GM23338 (cell line): ENCODE results near the gene NTM. TPM values are rescaled to one million over a fixed set of nuclear protein-coding genes. Genes with fewer than 3 reads are reported as not detected.
"Not testable (repeated sequence)": the region's sequence is repeated elsewhere in the genome, so short reads cannot be mapped to it uniquely, and the experiment has no call there.

Experiments
- ATAC-seq: fragments of 200-7000 bp; cut with Tn5 transposase; 3 replicates; pipeline ENCODE4 v1.9.1; 2020
- DNase-seq: peaks from one replicate; pipeline ENCODE4 v3.0.0-alpha.2; 2015; ENCODE audit warnings: low spot score
- H2AFZ ChIP-seq: fragments of 200-600 bp; sonication (generic); 2 replicates; pipeline ENCODE4 v1.8.0; 2016; ENCODE audit warnings: antibody characterized with exemption, mild to moderate bottlenecking, moderate library complexity
- H3F3A ChIP-seq: fragments of 200-600 bp; sonication (generic); replicated peaks from 2 replicates; pipeline ENCODE4 v1.8.0; 2017; ENCODE audit warnings: antibody characterized with exemption, mixed run types, low read depth
- H3K27ac ChIP-seq: fragments of 200-600 bp; sonication (generic); 2 replicates; pipeline ENCODE4 v1.6.1; 2016; ENCODE audit warnings: low read depth
- H3K27me3 ChIP-seq: fragments of 200-600 bp; sonication (generic); 2 replicates; pipeline ENCODE4 v1.8.0; 2016; ENCODE audit warnings: mild to moderate bottlenecking, mixed run types, moderate library complexity; ENCODE audit not compliant: insufficient read depth
- H3K36me3 ChIP-seq: fragments of 200-600 bp; sonication (generic); 2 replicates; pipeline ENCODE4 v1.8.0; 2016; ENCODE audit warnings: mild to moderate bottlenecking; ENCODE audit not compliant: insufficient read depth
- H3K4me1 ChIP-seq: fragments of 200-600 bp; sonication (generic); 2 replicates; pipeline ENCODE4 v1.8.0; 2016; ENCODE audit warnings: mild to moderate bottlenecking, moderate library complexity; ENCODE audit not compliant: insufficient read depth
- H3K4me2 ChIP-seq: fragments of 200-600 bp; sonication (generic); 2 replicates; pipeline ENCODE4 v1.7.1; 2017; ENCODE audit warnings: mixed run types
- H3K4me3 ChIP-seq: fragments of 200-600 bp; sonication (generic); 2 replicates; pipeline ENCODE4 v1.6.1; 2016; ENCODE audit warnings: mixed run types
- H3K79me2 ChIP-seq: fragments of 200-600 bp; sonication (generic); replicated peaks from 2 replicates; pipeline ENCODE4 v1.8.0; 2017; ENCODE audit warnings: mild to moderate bottlenecking; ENCODE audit not compliant: insufficient read depth
- H3K9me2 ChIP-seq: fragments of 200-600 bp; sonication (generic); 2 replicates; pipeline ENCODE4 v1.8.0; 2017; ENCODE audit not compliant: insufficient read depth
- H4K20me1 ChIP-seq: fragments of 200-600 bp; sonication (generic); replicated peaks from 2 replicates; pipeline ENCODE4 v1.8.0; 2017; ENCODE audit warnings: mild to moderate bottlenecking; ENCODE audit not compliant: insufficient read depth
- H3K27ac Mint-ChIP-seq: 2 replicates; pipeline ENCODE4 v1.8.0; 2020; ENCODE audit warnings: inconsistent platforms, mild to moderate bottlenecking, moderate library complexity, mixed read lengths
- H3K27me3 Mint-ChIP-seq: 3 replicates; pipeline ENCODE4 v1.8.0; 2022; ENCODE audit warnings: low read depth, mild to moderate bottlenecking, moderate library complexity, mixed read lengths, inconsistent platforms; ENCODE audit not compliant: insufficient read depth, poor library complexity
- H3K36me3 Mint-ChIP-seq: 3 replicates; pipeline ENCODE4 v1.8.0; 2021; ENCODE audit warnings: low read depth, mild to moderate bottlenecking, inconsistent platforms, moderate library complexity, mixed read lengths
- H3K4me1 Mint-ChIP-seq: 3 replicates; pipeline ENCODE4 v1.8.0; 2020; ENCODE audit warnings: mild to moderate bottlenecking, inconsistent platforms, mixed read lengths
- H3K4me3 Mint-ChIP-seq: 3 replicates; pipeline ENCODE4 v1.8.0; 2021; ENCODE audit warnings: moderate library complexity, mild to moderate bottlenecking, inconsistent platforms, mixed read lengths
- H3K9me3 Mint-ChIP-seq: 3 replicates; pipeline ENCODE4 v1.8.0; 2020; ENCODE audit warnings: moderate library complexity, mild to moderate bottlenecking, inconsistent platforms, mixed read lengths
- CREB1 ChIP-seq: fragments of 250-450 bp; sonication (Bioruptor Pico); IDR thresholded peaks from 2 replicates; pipeline ENCODE4 v1.5.0; 2020; ENCODE audit warnings: low read depth, mild to moderate bottlenecking, moderate library complexity
- EZH2 ChIP-seq: fragments of 200-600 bp; sonication (generic); IDR thresholded peaks from one replicate; pipeline ENCODE4 v1.8.0; 2017; ENCODE audit warnings: antibody characterized with exemption, mild to moderate bottlenecking, low read depth; ENCODE audit not compliant: unreplicated experiment
- EZH2phosphoT487 ChIP-seq: fragments of 200-600 bp; sonication (generic); IDR thresholded peaks from one replicate; pipeline ENCODE4 v1.8.1; 2018; ENCODE audit warnings: antibody characterized with exemption; ENCODE audit not compliant: unreplicated experiment
- JUNB ChIP-seq: IDR thresholded peaks from one replicate; pipeline ENCODE4 v1.6.1; 2016; ENCODE audit warnings: antibody characterized with exemption; ENCODE audit not compliant: unreplicated experiment
- NANOG ChIP-seq: IDR thresholded peaks from 2 replicates; pipeline ENCODE4 v1.6.1; 2016; ENCODE audit warnings: antibody characterized with exemption, borderline replicate concordance
- ZNF114 ChIP-seq: fragments of 250-450 bp; sonication (Bioruptor Pico); IDR thresholded peaks from 2 replicates; pipeline ENCODE4 v1.5.0; 2020; ENCODE audit warnings: mild to moderate bottlenecking, moderate library complexity
- ZNF331 ChIP-seq: fragments of 250-450 bp; sonication (Bioruptor Pico); IDR thresholded peaks from 2 replicates; pipeline ENCODE4 v1.5.0; 2020; ENCODE audit warnings: low read depth, mild to moderate bottlenecking, moderate library complexity
- polyA plus RNA-seq: library from polyadenylated mRNA; unstranded; fragments of >200 nt; fragmentation: Nextera tagmentation; extraction: Ambion mirVana; gene quantifications from 2 replicates; pipeline ENCODE4 v1.2.1, GENCODE V29; 2016
- total RNA-seq: library from RNA; depleted of rRNA; stranded (reverse); fragments of >200 nt; shearing (Covaris generic); gene quantifications from 2 replicates; pipeline ENCODE4 v1.2.3, GENCODE V29; 2014
- TF ChIP-seq, protein P1 (sequence below): fragments of 250-450 bp; sonication (Bioruptor Pico); IDR thresholded peaks from 2 replicates; pipeline ENCODE4 v1.5.0; 2020; ENCODE audit warnings: mild to moderate bottlenecking, moderate library complexity
- TF ChIP-seq, protein P2 (sequence below): IDR thresholded peaks from 2 replicates; pipeline ENCODE4 v1.6.1; 2016; ENCODE audit warnings: antibody characterized with exemption

The NTM gene
- total and polyA plus RNA-seq, 2 experiments from 2014 or later: 10.6 to 14.6 TPM

DNA sequence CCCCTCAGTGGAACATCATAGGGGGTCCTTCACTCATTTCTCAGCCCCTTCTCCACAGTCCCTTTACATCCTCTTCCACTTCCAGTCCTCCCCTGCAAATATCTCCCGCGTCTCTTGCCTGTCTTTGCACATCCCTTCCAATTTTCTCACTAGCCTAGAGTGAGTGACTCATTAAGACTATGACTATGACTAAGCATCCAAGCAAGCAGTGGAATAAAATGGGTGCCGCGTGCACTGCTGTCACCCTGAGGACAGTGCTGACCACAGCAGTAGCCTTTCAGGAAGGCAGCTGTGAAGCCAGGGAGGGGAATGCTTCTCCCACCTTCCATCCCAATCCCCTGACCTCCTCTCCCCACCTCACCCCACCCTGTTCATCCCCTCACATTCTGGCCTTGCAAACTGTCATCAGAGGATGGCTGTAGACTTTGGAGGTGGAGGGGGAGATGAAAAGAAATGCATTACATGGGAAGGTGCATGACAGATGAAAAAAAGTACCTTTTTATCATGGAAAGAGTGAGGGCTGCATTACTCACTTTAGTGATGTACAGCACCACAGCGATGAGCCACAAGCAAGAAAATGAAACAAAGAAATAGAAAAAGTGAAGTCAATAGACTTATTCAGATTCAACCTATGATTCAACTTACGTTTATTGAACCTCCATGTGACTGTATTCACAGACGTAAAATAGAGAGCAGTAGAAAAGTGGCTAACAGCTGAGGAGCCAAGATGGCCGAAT lies 948.2 kb downstream of the NTM start:
- Mint-ChIP-seq H3K4me3 (no peak overlapping the region), H3K27ac (no peak overlapping the region), H3K27me3 (no peaks in the 10 kb centered on the region), H3K36me3 (peaks cover 26% of the 10 kb centered on the region), H3K9me3 (peaks cover 28% of the 10 kb centered on the region), H3K4me1 (peaks cover 2% of the 10 kb centered on the region; the same call in 1 of the 3 replicates)
- no peak overlapping the region for H3K4me3 ChIP-seq
- H3K9me2 ChIP-seq: no peaks in the 10 kb centered on the region
- no peaks in the 10 kb centered on the region for H3F3A ChIP-seq
- H4K20me1 ChIP-seq: no peaks in the 10 kb centered on the region
- H3K4me2 ChIP-seq: no peak overlapping the region
- H2AFZ ChIP-seq: no peak overlapping the region
- H3K27ac ChIP-seq: no peak overlapping the region
- ATAC-seq: no peak
- no peaks in the 10 kb centered on the region for H3K36me3 ChIP-seq
- H3K79me2 ChIP-seq: no peaks in the 10 kb centered on the region
- no peaks in the 10 kb centered on the region for H3K27me3 ChIP-seq
- TF ChIP-seq, protein P1, sequence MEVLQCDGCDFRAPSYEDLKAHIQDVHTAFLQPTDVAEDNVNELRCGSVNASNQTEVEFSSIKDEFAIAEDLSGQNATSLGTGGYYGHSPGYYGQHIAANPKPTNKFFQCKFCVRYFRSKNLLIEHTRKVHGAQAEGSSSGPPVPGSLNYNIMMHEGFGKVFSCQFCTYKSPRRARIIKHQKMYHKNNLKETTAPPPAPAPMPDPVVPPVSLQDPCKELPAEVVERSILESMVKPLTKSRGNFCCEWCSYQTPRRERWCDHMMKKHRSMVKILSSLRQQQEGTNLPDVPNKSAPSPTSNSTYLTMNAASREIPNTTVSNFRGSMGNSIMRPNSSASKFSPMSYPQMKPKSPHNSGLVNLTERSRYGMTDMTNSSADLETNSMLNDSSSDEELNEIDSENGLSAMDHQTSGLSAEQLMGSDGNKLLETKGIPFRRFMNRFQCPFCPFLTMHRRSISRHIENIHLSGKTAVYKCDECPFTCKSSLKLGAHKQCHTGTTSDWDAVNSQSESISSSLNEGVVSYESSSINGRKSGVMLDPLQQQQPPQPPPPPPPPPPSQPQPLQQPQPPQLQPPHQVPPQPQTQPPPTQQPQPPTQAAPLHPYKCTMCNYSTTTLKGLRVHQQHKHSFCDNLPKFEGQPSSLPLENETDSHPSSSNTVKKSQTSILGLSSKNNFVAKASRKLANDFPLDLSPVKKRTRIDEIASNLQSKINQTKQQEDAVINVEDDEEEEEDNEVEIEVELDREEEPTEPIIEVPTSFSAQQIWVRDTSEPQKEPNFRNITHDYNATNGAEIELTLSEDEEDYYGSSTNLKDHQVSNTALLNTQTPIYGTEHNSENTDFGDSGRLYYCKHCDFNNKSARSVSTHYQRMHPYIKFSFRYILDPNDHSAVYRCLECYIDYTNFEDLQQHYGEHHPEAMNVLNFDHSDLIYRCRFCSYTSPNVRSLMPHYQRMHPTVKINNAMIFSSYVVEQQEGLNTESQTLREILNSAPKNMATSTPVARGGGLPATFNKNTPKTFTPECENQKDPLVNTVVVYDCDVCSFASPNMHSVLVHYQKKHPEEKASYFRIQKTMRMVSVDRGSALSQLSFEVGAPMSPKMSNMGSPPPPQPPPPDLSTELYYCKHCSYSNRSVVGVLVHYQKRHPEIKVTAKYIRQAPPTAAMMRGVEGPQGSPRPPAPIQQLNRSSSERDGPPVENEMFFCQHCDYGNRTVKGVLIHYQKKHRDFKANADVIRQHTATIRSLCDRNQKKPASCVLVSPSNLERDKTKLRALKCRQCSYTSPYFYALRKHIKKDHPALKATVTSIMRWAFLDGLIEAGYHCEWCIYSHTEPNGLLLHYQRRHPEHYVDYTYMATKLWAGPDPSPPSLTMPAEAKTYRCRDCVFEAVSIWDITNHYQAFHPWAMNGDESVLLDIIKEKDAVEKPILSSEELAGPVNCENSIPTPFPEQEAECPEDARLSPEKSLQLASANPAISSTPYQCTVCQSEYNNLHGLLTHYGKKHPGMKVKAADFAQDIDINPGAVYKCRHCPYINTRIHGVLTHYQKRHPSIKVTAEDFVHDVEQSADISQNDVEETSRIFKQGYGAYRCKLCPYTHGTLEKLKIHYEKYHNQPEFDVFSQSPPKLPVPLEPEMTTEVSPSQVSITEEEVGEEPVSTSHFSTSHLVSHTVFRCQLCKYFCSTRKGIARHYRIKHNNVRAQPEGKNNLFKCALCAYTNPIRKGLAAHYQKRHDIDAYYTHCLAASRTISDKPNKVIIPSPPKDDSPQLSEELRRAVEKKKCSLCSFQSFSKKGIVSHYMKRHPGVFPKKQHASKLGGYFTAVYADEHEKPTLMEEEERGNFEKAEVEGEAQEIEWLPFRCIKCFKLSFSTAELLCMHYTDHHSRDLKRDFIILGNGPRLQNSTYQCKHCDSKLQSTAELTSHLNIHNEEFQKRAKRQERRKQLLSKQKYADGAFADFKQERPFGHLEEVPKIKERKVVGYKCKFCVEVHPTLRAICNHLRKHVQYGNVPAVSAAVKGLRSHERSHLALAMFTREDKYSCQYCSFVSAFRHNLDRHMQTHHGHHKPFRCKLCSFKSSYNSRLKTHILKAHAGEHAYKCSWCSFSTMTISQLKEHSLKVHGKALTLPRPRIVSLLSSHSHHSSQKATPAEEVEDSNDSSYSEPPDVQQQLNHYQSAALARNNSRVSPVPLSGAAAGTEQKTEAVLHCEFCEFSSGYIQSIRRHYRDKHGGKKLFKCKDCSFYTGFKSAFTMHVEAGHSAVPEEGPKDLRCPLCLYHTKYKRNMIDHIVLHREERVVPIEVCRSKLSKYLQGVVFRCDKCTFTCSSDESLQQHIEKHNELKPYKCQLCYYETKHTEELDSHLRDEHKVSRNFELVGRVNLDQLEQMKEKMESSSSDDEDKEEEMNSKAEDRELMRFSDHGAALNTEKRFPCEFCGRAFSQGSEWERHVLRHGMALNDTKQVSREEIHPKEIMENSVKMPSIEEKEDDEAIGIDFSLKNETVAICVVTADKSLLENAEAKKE (CRISPR knock-in tag): no peak
- TF ChIP-seq JUNB (no peak), NANOG (no peak), CREB1 (no peak), ZNF331 (CRISPR knock-in tag) (no peak), EZH2phosphoT487 (no peak), ZNF114 (CRISPR knock-in tag) (no peak), EZH2 (no peak)
- TF ChIP-seq, protein P2, sequence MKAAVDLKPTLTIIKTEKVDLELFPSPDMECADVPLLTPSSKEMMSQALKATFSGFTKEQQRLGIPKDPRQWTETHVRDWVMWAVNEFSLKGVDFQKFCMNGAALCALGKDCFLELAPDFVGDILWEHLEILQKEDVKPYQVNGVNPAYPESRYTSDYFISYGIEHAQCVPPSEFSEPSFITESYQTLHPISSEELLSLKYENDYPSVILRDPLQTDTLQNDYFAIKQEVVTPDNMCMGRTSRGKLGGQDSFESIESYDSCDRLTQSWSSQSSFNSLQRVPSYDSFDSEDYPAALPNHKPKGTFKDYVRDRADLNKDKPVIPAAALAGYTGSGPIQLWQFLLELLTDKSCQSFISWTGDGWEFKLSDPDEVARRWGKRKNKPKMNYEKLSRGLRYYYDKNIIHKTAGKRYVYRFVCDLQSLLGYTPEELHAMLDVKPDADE: no peak
- no peak for DNase-seq
- no peaks in the 10 kb centered on the region for H3K4me1 ChIP-seq

DNA sequence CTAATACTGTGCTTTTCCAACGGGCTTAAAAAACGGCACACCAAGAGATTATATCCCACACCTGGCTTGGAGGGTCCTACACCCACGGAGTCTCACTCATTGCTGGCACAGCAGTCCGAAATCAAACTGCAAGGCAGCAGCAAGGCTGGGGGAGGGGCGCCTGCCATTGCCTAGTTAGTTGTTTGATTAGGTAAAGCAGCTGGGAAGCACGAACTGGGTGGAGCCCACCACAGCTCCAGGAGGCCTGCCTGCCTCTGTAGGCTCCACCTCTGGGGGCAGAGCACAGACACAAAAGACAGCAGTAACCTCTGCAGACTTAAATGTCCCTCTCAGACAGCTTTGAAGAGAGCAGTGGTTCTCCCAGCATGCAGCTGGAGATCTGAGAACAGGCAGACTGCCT lies 949.0 kb downstream of the NTM start:
- H3K79me2 ChIP-seq, H3K4me1 Mint-ChIP-seq, ATAC-seq, H3K27me3 Mint-ChIP-seq, H3K27ac ChIP-seq, H3F3A ChIP-seq, H3K4me3 Mint-ChIP-seq, H3K27ac Mint-ChIP-seq, H4K20me1 ChIP-seq, H3K4me1 ChIP-seq, H3K27me3 ChIP-seq, DNase-seq, H3K4me2 ChIP-seq, H3K9me2 ChIP-seq, H2AFZ ChIP-seq, H3K36me3 ChIP-seq, H3K4me3 ChIP-seq: not testable (repeated sequence)
- peaks cover 26% of the 10 kb centered on the region for H3K36me3 Mint-ChIP-seq
- H3K9me3 Mint-ChIP-seq: peaks cover 28% of the 10 kb centered on the region
